ENCODE data around the gene RNF5.
"Not testable (repeated sequence)": the region's sequence is repeated elsewhere in the genome, so short reads cannot be mapped to it uniquely, and the experiment has no call there.

The RNF5 gene, protein sequence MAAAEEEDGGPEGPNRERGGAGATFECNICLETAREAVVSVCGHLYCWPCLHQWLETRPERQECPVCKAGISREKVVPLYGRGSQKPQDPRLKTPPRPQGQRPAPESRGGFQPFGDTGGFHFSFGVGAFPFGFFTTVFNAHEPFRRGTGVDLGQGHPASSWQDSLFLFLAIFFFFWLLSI

DNA sequence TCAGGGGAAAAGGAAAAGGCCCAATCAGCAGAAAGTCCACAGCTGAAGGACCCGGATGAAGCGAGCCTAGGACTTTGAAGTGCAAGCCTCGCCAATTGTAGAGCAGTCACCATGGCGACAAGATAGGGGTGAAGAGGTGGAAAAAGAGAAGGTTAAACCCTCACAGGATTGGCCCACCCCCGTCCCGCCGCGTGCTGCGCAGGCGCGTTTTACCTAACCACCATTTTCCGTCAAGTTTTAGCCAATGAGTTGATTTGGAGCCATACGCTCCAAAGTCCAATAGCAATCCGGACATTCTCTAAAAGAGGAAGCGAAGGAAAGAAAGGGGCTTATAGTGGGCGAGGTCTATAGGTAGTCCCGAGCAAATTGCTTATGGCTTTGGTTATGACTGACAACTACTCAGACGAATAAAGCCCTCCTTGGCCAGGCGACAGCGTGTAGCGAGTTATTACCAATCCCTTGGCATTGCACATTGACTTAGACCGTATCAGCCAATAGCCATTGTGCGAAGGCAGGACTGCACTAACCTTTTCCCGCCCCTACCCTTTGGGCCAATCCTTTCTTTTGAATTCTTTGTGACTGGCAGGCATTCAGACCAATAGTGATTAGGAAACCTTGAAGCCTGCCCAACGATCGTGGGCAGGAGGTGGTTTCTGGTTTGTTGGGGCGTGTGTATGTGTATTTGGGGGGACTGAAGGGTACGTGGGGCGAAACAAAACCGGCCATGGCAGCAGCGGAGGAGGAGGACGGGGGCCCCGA lies at the start of gene RNF5:
Gene RNF5 (plus strand): TSS at position 618 of the 759 bp plus-strand sequence. CDS start 107 bp downstream, at position 725.
- peak; percentile 100 for DNase-seq

DNA sequence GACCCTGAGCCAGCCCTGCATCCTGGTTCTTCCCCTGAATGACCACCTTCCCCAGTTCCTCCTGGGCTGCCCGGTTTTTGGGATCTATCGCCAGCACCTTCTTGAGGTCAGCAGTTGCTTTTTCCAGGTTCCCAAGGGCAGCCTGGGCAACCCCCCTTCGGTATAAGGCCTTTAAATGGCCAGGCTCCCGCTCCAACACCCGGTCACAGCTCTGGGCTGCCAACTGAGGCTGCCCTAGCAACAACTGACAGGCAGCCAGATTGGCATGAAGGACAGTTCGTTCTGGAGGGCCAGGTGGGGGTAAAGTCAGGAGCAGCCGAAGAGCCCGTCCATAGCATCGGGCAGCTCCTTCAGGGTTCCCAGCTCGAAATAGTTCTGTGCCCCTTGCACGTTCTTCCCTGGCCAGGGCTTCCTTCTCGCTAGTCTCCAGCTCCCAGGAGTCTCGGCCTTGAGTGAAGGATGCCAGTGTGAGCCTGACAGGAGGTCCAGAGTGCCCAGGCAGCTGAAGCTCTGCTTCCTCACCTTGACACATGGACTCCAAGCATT lies 49.4 kb upstream of the RNF5 start:
- no peak for DNase-seq

DNA sequence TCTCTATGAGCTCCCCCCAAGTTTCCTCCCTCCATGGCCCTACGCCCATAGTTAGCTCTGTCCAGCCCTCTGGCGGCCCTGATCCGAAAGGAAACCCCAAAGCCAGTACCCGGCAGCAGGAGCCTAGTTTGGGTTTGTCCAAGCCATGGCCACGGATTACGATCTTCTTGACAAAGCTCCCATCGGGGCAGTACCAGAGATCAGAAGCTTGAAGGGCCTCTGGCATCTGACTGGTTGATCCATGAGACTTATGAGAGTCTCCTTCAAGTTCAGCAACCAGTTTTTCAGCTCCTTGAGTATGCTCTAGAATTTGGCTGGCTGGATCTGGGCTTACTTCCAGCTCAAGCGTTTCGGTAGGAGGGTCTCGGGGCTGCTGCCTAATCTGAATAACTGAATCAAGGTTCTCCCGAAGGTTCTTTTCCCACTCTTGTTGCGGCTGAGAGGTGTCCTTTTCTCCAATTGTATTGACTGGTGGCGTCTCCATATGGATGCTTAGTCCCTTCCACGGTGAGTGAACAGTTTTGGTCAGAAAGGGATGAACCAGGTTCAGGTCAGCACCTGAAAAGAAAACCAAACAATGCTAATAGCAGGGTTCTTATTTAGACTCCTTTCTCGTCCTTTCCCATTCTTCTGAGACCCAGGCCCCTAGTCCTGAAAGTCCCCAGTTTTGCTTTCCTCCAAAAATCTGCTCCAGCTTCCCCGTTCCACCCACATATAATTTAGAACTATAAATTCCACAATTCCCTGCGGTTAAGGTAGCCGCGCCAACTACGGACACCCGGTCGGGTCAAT lies 48.7 kb upstream of the RNF5 start:
- no peak for DNase-seq

DNA sequence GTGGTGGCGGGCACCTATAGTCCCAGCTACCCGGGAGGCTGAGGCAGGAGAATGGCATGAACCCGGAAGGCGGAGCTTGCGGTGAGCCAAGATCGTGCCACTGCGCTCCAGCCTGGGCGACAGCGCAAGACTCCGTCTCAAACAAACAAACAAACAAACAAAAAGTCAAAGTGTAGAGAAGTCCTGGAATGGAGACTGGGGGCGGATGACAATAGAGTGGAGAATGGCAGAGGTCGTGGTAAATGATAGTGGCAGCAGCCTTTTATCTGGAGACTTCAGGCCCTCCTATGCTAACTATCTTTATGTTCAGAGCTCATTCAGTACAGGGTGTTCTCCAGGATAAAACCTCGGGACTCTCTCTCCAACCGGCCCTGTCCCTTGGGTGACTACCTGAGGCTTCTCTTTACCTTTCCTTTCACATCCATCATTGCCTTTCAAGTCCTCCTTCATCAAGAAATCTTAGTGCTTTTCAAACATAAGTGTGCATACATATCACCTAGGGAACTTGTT lies 46.7 kb upstream of the RNF5 start:
- no peak for DNase-seq

DNA sequence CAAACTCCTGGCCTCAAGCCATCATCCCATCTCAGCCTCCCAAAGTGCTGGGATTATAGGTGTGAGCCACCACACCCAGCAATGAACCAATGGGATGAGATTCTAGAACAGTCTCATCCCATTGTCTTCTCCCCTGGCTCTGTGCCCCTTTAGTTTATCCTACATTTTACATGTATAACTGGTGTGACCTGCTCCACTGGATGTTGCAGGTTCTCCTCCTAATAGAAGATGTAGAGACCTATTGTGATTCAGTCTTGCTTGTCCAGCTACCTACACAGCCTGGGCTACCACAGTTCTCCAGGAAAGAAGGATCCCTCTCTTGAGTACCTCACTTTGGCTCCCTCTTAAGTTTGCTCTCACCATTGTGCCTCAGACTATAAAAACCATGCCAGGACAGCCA lies 46.1 kb upstream of the RNF5 start:
- DNase-seq = no peak

DNA sequence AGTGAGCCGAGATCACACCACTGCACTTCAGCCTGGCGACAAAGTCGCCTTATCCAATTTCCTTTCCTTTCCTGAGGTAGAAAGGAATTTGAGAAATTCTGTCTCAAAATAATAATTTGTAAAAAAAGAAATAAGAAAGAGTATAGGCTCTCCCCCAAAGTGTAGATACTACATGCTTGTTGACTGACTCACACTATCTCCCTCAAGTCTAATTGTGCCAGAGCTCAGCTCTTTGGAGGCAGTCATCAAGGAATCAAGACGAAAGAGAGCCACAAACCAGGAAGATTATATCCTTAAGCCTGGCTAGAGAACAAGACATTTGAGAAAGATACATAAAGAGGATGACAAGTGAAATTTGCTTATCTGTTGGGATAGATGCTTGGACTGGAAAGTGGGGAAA lies 44.4 kb upstream of the RNF5 start:
- DNase-seq = no peak

DNA sequence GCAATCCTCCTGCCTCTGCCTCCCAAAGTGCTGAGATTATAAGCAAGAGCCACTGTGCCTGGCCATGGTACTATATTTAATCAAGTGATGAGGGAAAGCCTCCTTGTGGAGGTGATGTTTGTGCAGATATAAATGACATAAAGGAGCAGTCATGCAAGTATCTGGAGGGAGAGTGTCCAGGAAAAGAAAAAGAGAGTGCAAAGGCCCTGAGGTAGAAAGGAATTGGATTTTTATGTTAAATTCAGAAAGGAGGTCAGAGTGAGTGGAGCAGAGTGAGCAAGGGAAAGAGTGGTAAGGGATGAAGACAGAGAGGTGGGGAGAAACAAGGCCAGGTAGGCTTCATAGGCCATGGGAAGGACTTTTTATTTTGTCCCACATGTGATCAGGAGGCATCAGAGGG lies 40.8 kb upstream of the RNF5 start:
- DNase-seq = no peak

DNA sequence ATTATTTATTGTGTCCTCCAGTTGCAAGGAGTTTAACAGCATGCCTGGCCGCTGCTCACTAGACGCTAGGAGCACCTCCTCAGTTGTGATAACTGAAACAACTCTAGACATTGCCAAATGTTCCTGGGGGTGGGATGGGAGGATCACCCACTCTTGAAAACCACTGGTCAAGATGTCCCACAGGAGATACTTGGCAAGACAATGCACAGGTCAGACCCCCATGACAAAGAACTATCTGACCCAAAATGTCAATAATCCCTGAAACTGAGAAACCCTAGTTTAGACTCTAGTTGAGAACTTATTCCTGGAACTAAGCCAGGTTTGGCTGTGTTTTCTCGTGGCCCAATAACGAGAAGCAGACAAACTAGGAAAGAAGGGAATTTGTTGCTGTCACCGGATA lies 38.6 kb upstream of the RNF5 start:
- no peak for DNase-seq

DNA sequence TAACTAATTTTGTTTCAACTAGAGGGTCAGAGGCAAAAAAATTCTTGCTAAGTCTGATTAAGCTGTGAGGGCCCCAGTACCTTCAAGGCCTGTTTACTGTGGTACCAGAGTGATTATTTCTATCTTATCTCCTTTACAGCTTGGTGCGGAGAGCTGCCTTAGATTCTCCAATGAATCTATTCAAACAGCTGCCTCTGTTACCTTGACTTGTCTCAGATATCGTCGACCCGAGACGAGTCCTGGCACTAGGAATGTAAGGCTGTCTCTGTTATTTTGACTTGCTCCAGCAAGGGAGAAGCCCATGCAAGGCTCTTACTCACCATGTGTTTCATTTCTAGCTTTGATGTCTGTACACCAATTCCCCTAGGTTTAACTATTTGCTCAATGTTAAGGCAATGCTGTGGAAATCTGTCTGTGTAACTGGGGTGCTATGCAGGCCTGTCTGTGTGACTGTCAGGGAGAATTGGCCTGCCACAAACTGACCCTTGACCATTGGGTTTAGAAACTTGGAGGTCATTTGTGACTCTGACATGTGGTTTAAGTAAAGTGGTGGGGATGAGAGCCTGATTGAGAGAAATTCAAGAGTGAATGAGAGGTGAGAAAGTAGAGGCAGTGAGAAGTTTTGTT lies 37.7 kb upstream of the RNF5 start:
- DNase-seq = no peak

DNA sequence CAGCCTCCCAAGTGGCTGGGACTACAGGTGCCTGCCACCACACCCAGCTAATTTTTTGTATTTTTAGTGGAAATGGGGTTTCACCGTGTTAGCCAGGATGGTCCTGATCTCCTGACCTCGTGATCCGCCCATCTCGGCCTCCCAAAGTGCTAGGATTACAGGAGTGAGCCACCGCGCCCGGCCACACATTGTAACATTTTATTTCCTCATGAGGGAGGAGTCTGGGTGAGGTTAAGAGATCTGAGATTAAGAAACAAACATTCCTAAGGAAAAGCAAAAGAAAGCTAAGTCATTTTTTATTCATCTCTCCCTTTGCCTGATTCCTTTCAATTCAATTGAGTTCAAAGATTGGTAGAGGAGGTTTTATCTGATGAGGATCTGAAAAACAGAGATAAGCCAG lies 34.0 kb upstream of the RNF5 start:
- not testable (repeated sequence) for DNase-seq

DNA sequence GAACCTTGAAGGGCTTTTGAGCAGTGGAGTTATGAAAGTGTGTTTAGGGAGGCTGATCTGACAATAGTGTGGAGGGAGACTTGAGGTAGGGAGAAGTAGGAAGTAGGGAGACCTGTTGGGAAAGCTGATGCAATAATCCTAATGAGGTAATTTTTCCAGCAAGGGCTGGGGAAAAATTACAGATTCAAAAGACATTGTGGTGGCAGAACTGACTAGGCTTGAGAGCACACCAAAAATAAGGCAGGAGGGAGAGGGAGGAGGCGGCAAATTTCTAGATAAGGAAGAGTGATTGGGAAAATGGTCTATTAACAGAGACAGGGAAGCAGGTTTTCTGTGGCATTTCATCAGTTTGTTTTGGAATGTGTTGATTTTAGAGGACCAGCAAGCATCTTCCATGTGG lies 31.9 kb upstream of the RNF5 start:
- no peak for DNase-seq

DNA sequence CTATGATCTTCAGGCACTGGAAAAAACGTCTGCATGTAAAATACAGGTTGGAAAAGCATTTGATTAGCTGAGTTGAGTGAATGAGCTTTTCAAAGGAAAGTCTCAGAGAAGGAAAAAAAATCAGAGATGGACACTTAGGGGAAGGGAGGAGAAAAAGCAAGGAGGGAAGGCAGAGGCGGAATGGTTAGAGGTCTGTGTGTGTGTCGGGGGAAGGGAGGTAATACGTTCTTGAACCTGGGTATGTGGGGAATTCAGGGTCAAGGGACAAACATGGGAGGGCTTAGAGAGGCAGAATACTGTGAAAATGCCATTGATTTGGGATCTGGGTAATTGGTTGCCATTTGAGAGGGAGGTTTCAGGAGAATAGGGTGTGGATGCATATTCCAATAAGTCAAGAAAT lies 31.5 kb upstream of the RNF5 start:
- DNase-seq = no peak

DNA sequence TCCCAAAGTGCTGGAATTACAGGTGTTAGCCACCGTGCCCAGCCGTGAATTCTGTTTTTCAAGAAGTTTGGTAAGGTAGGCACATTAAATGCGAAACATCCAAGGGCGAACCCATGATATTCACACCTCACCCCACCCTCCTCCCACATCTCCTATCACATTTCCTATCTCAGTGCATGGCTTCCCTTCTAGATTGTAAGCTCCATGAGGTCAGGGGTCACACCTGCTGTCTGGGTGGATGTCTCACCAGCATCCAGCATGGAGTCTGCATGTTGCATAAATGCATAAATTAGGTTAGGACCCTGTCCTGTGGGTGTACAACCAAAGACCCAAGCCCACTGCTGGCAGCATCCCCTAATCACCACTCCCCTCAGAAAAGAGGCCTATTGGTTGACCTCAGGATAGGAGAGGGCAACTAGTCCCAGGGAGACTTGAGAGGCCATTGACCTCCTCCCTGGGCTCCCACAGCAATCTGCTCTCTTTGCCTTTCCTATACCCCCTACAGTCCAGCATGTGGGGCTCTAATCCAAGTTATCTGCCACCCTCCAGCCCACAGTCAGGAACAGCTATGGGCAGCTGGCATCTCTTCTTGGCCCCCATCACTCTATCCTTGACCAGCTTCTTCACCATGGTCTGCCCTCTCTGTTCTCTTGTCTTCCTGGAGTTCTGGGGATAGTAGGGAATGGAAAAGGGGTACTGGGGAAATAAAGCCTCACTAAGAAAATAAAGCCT lies 30.6 kb upstream of the RNF5 start:
- DNase-seq = no peak

DNA sequence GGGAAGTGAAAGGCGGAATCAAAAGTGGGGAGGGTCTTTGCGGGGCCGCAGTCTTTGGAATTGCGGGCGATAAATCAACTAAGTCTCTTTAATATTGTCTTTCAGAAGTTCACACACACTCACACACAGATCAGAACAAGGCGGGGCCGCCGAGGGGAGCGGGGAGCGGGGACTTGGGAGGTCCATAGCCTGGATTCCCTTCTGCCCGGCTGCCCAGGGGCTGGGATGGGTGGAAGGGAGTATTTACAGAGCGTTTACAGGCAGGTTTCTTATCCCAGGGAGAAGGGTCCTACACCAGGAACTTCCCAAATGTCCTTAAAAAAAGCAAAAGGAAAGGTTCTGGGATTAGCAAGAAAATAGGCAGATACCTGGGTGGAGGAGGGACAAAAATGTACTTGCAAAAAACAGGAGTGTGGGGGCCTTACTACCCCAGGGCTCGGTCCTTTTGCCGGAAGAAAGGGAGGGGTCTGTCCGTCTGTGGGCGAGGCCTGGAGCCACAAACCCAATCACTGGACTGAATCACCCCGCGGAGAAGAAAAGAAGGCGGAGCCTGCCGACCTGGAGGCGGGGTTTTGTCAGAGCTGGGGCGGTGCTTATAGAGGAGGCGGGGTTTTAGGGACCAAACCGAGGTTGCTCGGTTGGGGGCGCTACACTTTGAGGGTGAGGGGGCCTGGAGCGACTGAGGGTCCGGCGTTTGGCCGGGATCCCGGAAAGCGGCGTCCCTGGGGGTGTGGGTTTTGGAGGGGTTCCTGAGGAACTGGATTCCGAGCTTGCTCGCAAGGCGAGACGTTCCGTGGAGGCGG lies 29.7 kb upstream of the RNF5 start:
- DNase-seq = peak; percentile 76

DNA sequence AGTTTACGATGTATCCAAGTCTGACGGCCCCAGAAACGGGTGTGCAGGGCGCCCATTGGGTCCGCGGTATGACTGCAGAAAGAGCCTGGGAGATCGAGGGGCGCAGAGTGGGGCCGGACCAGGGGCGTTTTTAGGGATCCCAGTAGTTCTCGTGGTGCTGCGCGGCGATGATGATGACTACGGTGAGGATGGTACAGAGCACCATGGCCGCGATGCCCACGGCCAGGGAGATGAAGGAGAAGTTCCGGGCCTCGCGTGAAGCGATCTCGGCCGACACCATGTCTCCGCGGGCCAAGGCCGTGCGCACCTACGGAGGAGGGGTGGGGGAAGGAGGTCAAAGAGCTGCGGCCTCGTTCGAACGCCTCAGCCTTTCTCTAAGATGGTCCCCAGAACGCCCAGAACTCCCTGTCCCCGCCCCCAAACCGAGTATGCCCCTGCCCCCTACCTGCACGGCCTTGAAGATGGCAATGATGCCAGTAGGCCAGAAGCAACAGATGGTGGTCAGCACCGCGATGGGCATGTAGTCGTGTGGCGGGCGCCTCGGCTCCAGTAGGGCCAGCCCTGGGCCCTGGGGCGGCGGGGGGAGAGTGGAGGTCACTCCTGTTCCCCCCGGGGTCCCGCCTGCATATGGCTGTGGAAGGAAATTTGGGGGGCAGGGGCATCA lies 29.0 kb upstream of the RNF5 start:
- DNase-seq = no peak

DNA sequence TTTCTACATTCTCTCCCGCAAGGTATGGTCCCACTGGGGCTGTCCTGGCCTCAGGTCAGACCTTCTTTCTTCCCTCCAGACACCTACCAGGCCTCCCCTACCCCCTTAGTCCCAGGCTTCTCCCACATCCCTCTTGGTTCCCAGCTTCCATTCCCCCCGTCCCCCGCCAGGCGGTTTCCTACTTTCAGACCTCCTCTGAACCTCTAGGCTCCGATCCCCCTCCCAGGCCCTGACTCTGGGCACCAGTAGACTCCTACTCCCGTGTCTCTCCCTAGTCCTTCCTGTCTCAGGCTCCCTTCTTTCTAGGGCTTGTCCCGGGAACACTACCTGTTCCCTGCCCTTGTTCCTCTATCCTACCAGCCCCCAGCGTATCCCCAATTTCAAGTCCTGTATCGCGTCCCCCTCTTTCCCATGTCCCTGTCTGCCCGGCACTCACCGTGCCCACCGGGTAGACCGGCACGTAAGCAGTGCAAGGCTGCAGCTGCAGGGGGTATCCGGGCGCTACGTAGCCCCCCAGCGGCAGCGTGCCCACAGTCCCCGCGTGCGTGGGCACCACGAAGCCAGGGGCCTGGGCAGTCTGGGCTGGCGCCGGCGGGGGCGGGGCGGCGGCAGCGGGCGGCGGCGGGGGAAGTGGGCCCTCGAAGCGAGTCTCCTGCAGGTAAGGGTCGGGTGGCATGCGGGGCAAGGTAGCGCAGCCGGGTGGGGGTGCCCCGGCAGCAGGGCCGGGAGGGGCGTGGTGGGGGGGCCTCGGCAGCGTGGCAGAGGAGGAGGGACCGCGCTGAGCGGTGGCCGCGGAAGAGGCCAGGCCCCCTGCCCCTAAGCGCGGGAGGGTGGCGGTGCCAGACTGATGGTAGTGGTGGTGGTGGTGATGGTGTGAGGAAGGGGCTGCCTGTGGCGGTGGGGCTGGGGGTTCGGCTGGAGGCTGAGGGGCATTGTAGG lies 28.0 kb upstream of the RNF5 start:
- DNase-seq = no peak

DNA sequence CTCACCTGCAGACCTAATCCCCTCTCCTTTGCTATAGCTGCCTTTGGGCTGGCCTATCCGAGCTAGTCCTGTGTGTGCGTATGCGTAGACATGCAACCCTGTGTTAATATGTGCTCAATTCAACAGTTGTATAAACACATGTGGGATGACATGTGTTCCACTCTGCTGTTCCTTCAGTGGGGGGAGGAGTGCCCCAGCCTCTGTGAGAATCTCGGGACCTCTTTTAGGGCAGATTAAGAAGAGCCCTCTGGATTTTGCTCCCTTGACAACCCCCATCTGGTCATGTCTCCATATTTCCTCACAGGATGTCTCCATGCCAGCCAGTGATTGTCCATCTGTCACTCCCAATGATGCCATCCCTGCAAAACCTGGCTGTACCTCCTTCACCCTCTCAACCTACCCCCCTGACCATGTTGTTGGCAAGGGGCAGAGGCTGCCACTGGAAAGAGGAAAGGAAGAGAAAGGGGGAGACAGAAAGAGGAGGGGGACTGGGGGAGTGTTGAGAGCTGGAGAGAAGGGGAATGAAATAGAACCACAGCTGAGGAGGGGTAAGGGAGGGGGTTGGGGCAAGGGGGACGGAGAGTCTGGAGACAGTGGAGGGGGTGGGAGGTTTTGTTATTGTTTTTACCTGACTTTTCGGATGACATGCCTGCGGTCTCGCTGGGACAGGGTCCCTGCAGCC lies 26.9 kb upstream of the RNF5 start:
- DNase-seq = no peak

DNA sequence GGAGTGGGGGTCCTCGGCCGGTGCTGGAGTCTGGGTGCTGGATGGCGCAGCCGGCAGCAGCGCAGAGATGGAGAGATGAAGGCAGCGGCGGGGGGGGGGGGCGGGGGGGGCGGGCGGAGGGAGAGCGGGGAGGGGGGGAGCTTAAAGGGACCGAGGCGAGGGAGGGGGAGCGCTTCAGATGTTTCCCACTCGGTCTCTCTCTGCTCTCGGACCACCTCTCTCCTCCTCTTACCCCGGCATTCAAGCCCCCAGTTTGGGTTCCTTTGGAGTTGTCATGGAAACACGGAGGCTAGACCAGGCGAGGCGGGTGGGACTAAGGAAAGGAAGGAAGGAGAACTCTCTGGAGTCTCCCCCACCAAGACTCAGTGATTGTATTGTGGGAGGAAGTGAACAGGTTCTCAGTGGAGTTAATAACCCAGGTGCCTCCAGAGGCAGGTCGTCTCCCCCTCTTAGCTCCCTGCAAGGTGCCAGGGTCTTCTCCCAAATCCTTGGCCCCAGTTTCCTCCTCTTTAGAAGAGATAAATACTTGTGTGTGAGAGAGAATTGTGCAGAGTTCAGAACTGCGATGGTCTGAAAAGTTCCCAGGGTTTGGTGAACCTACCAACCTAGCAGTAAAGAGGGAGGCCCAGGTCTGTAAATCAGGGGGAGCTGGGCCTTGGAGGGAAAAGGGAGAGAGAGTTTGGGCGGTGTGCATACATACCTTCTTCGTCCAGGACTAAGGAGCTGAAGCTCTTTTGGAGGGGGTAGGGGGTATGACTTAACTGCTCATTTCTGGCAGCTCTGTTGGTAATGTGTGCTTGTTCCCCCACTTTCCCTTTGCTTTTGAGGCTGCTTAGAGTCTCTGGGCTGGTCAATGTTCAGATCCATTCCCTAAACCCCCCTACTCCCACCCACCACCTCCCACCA lies 26.1 kb upstream of the RNF5 start, which contains the start of gene PRRT1:
Gene PRRT1 (minus strand): TSS at position 77 of the 906 bp plus-strand sequence. CDS start 112 bp downstream, outside the sequence.
- DNase-seq = no peak

Data from CD4-positive, alpha-beta T cell treated with Interleukin-21 for 1 hour (primary cell).